ENCODE data around the gene APBA2.

GRCh38 chr15:28875461-28876000, 10.2 kb upstream of the APBA2 start:
- TF ChIP-seq CTCF (IDR thresholded peaks at IDR 0.05) (no peak), POLR2A (IDR thresholded peaks at IDR 0.05) (no peak)
